HL-60/S4 treated with phorbol 12-myristate 13-acetate at 8.2 ng/mL for 4 days and 3 days (cell line): Measurements from ENCODE around the gene PRKD1.
"Not testable (repeated sequence)": the region's sequence is repeated elsewhere in the genome, so short reads cannot be mapped to it uniquely, and the experiment has no call there.

Source experiments
- in situ Hi-C: fragments of 300-500 bp; cut with MboI; formaldehyde crosslinking; loops from 2 replicates; pipeline ENCODE4 v1.15.0; 2022; ENCODE audit warnings: low sequenced_read_pairs

PRKD1 gene

DNA sequence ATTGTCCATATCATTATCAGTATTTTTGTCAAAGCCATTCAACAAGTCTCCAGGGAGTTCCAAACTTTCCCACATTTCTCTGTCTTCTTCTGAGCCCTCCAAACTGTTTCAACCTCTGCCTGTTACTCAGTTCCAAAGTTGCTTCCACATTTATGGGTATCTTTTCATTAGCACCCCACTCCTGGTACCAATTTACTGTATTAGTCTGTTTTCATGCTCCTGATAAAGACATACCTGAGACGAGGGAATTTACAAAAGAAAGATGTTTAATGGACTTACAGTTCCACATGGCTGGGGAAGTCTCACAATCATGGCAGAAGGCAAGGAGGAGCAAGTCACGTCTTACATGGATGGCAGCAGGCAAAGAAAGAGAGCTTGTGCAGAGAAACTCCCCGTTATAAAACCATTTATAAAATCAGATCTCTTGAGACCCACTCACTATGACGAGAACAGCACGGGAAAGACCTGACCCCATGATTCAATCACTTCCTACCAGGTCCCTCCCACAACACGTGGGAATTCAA is 87.2 kb downstream of the PRKD1 start:
- in situ Hi-C loops, result not testable (repeated sequence)

DNA sequence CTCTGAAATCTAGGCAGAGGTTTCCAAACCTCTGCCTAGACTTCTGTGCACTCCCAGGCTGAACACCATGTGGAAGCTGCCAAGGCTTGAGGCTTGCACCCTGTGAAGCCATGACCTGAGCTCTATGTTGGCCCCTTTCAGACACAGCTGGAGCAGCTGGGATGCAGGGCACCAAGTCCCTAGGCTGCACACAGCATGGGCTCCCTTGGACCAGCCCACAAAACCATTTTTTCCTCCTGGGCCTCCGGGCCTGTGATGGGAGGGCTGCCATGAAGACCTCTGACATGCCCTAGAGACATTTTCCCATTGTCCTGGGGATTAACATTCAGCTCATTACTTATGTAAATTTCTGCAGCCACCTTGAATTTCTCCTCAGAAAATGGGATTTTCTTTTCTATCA is 88.0 kb downstream of the PRKD1 start:
- in situ Hi-C loops, result not testable (repeated sequence)

DNA sequence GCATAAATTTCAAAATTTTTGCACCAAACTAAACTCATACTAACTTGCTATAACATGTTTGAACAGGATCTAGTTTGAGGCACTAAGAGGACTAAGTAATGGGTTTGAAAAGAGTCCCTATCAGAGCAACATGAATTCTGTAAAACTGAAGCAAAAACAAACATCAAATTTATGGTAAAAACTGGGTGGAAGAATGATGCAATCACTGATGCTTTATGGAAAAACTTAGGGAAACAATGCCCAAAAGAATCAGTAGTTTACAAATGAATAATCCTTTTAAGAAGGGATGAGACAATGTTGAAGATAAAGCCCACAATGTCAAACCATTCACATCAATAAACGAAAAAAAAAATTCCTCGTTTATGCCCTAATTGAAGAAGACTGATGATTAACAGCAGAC is 88.9 kb downstream of the PRKD1 start:
- in situ Hi-C loops, result no loop called here

DNA sequence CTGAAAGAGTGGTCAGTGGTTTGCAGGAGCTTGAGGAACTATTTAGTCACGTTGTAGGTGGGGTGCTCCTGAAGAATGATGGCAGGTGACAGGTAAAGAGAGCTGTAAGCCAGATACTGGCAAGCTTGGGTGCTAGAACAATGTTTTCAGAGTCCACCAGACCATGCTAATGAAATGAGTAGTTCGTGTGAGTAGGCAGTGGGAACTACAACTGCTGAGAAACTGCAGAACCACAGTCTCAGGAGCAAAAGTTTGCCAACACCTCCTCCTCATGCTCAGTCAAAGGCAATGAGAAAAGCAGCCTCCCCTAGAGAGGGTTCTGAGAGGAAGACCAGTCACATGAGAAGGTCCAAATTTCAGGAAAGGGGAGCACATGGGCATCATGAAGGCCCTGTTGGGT is 91.3 kb downstream of the PRKD1 start:
- in situ Hi-C loops, result no loop called here

DNA sequence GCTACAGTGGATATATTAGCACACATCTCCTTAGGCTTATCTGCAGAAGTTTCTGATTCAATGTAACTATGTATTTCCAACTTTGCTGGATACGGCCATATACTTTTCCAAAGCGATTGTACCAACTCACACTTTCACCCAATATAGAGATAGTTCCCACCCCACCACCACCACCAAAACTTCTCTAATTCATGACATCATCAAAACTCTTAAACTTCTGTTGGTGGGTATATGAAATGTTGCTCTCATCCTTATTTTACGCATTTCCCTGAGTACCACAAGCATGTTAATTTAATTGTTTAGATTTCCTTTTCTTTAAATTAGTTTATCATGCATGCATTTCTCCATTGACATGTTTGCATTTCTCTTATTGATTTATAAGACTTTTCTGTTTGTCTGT is 95.6 kb downstream of the PRKD1 start:
- in situ Hi-C loops, result no loop called here

DNA sequence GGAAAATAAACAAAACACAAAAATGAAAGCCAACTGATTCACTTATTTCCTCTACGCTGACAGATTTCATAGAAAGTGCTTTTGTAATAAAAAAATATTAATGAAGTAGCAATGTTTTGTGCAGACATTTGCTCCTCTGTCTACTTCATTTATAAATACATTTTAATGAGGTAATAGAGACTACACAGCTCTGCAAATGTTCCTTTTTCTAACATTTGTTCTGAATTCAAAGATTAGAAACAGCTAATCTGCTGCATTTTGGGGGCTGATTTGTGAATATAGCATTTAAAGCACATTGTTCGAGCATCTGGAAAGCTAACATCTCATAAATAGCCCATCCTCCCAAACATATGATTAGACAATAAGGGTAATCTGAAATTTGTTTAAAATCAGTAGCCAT is 97.8 kb downstream of the PRKD1 start:
- in situ Hi-C loops, result no loop called here

DNA sequence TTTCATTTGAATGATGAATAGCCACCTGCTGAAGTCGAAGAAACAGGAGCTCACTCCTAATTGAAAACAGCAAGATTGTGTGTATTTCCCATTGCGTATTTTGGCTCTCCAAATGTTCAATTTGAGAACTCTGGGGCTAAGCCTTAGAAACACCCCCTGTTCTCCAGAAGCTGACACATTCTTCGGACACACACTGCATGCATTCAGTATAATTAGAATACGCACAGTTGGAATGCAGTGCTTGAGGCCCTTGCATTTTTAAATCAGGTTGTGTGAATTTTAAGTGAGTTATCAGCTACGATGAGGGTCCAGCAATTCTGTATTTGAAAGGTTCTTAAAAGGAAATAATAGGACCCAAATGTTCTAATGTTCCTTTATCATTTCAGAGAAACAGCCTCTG is 103.8 kb downstream of the PRKD1 start:
- in situ Hi-C loops, result no loop called here

DNA sequence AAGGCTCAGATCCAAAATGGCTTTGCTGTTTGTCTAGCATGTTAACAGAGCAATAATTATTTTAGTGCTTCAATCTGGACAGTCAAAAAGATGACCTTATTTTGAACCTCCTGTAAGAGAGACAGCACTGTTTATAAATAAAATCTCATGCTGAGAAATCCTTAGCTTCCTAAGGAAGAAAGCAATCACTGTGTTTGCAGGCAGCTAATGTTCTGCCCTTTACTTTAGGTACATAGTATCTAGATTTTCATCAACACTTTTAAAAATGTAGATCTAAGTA is 105.3 kb downstream of the PRKD1 start:
- in situ Hi-C loops, result no loop called here

DNA sequence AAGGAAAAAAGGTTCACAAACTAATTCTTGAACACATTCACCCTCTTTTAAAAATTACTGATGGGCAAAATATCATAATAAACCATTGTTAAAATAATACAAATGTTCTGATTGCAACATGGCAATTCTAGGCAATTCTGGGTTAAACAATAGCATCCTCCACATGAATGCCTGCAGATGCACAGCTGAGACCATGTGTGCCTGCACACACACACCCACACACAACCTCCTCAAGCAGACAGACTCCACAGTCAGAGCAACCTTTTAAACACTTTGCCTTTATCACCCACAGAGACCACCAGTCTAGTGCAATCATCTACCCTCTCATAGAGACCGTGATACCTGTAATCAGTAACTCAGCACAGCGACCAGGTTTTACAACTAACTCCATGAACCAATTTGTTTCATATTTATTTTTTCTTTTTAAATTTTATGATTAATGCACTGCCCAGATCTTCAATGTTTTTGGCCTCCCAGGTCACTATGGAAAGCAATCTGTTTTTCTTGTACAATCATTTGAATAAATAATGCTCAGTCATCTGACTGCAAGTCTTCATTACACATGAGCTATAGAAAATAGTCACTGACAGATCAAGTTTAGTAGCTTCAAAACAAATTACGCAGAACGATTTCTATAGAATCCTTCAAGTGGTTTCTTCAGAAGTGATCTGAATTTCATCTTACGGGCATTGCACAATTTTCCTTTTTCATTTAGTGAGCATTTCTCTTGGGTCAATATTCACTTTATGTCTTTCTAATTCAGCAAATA is 105.8 kb downstream of the PRKD1 start:
- in situ Hi-C loops, result no loop called here

DNA sequence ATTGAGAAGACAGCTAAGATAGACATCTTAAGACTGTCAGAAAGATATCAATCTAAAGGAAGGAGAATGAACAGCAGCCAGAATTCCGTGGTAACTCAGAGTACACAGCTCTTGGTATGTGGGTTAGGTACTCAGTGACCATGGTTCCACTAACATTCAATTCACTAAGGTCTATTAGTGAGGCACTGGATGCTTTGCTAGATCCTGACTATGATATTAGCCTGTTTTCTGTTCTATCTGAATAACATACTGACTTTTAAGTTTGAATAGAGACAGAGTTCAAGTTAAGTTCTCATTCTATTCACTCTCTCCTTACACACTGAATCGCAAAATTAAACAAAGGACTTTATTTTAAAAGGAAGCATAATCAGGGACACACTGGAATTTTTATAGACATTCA is 106.4 kb downstream of the PRKD1 start:
- in situ Hi-C loops, result no loop called here

DNA sequence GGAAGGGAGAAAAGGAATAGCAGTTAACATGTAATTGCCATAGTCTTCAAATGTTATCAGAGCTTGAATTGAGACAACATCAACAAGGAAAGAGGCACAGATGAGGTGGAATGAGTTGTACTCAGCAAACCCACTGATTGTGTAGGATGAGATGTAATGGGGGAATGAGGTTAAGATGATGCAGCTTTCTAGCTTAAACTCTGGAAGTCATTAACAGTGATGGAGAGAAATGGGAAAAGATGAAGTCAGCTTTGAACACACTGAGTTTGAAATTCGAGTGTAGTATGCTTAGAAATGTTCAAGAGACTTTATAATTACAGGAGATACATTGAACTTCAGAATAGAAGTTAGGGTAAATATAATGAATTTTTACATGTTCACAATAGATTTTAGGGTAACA is 106.9 kb downstream of the PRKD1 start:
- in situ Hi-C loops, result no loop called here

DNA sequence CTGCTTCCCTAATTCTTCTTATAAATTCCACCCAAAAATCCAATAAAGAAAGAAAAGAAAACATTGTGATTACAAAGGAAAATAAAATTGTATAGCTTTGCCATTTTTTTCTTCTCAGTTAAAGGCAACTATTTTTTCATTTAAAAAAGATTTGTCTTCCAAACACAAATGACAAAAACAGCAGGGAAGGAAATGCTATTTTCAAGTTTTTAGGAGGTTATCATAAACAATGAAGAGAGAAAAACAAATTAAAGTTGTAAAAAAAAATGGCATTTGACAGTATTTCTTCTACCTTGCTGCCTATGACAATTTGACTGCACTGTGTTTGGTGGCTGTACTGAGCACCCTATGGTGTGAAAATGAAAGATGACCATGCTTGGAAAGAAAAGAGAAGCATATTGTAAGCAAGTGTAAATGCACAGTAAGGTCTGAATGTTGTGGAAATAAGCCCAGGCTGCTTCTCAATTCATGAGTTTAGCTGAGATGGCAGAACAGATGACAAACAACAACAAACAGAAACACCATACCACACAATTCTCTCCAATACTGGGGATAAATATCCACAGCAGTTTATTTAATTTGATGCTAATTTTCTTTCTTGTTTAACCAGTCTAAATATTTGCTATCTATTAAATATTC is 109.8 kb downstream of the PRKD1 start:
- in situ Hi-C loops, result no loop called here

DNA sequence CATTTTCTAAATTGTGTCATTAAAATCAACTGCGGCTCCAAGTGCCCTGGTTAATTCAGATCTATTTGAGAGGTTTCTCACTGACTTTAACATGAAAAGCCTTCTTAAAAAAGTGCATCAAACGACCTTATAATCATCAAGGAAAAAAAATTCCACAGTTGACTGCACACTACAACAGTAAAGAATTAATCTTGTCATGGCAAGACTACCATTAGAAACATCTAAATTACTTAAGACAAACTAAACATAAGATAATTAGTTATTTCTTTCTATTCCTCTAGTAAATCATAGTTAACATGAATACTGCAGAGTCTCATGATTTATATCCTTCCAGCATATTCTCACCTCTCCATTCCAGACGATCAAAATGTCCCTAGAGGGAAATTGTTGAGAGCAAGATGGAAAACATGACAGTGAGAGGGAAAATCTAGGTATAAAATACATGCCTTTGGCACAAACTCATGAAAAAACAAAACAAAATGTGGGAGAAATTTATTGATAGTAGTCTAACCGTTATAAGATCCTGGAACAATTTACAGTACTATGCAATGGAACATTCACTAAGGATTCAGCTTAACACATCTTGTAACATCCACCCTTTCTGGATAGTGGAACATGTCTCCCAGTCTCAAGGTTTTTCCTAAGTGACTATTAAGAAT is 112.5 kb downstream of the PRKD1 start:
- in situ Hi-C loops, result no loop called here

DNA sequence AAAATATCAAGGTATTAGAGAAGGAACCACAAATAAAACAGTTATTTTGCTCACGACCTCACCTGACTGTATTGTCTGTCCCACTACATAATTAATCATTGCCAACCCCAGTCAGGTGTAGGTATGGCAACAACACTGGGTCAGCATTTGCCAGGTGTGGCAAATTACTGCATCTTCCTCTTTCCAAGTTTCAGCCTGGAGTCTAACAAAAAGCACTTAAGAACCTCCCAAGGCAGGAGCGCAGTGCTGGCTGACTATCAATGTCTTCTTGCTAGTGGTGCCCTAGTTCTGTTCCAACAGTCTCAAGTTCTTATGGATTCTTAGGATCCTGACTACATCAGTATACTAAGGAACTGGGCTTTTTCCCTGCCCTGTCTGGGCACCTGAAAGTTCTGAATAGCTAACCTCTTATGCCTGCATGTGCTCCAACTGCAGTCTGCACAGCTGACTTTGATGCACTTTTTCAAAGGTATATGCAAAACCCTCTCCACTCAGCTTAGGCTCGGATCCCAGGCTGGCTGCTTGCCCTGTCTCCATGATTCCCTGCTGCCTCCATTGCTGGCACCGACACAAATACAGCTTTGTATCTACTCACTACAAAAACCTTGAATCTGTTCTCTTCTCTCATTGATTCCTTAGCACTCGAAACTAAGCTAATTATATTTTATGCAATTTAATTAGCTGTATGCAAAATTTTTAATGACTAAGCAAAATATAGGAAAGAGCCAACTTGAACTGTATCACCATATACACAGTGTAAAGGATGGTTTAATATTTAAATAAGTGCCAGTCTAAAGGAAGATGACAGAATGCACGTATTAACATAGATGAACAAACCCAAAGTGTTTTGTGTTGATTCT is 113.3 kb downstream of the PRKD1 start:
- in situ Hi-C loops, result no loop called here

DNA sequence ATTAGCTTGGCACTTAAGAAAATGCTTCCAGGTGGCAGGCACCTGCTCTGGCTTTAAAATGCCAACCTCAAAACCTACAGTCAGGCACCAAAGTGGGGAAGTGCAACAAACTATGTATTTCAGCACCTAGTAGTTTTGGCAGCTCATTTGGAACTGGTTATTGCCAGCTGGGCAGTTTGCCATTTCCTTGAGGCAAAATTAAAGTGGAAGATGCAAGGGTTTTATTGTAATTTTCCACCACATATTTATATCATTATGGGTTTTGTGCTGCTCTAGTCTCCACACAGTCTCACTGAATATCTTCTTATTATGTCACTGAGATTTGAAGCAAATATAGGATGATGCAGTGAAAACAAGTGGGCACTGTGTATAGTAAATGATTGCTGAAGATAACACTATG is 117.0 kb downstream of the PRKD1 start:
- in situ Hi-C loops, result no loop called here

DNA sequence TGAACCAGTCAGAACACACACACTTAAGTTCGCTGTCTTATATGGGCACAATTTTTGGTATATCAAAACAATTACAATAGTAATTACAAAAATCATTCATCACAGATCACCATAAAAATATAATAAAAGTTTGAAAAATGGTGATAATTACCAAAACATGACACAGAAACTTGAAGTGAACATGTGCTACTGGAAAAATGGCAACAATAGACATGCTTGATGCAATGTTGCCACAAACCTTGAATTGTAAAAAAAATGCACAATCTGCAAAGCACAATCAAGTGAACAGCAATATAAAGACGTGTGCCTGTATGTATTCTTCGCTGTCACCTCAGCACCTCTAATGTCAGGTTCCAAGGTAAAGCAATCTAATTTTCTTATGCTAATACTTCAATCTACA is 117.6 kb downstream of the PRKD1 start:
- in situ Hi-C loops, result no loop called here

DNA sequence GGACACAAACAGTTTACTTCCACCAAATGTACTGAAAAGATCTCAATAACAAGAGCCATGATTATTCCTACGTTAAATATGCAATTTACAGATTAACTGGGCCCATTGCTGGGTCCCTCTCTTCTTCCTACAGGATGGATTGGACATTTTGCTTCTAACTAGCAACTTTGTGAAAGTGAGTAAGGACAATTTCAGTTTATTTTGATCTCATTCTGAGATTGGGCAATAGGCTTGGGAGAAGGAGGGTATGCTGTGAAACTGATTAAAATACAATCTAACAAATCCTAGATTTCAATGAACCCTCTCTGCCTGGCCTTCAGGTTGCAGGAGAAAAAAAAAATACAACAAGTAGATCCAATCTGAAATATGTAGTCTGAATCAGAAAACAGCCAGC is 121.5 kb downstream of the PRKD1 start:
- in situ Hi-C loops, result no loop called here

DNA sequence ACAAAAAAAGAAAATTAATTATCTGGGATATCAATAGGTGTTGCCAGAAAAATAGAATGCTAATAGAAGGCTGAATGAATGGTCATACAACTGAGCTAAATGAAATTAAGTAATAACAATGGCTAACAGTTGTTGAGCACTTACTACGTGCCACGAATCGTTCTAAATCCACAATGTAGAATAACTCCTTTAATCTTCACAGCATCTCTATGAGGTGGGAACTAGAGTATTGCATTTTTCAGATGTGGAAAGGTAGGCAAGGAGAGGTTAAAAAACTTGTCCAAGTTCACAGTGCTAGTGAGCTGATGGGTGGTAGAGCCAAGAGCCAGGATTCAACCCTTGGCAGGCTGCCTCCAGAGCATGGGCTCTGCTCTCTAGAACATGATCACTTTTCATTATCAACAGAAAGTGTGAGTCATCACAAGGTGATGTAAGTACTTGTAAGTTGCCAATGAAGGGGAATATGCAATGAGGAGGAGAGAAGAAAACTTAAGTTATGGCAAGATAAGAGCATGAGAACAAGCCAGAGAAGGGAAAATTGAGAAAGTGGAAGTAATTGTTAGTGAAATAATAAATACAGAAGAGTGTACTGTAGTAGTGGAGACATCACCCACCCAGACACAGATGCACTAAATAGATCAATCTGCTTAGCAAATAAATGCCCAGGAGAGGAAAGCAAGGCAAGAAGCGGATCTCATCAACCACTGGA is 122.1 kb downstream of the PRKD1 start:
- in situ Hi-C loops, result no loop called here

DNA sequence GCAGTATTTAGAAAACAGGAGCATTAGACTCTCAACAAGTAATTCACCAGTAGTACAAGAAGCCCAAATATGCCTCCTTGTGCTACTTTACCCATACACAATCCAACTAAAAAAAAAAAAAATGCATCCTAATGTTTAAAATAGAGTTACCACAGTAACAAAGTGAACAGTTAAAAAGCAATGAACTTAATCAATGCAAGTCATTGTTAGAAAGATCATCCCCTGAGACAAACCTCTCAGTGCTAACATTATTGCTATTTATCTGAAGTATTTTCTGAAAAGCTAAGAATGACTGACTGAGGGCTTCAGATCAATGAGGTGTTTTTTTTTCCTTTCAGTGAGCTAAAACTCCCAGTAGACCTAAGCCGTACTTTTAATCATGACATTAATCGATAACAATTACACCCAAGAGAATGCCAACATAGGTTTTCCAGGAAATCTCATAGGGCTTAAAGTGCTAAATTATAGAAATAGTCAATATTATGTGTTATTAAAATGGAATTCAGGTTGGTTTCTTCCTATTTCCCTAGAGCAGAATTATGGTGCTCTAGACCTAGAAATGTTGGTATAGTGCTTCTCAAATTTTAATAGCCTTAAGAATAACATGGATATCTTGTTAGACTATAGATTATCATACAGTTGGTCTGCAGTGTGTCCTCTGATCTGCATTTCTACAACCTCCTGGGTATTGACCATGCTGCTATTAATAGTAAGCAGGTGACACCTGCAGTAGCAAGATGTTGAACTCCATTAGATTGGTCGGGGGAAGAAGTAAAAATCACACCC is 123.0 kb downstream of the PRKD1 start:
- in situ Hi-C loops, result no loop called here

DNA sequence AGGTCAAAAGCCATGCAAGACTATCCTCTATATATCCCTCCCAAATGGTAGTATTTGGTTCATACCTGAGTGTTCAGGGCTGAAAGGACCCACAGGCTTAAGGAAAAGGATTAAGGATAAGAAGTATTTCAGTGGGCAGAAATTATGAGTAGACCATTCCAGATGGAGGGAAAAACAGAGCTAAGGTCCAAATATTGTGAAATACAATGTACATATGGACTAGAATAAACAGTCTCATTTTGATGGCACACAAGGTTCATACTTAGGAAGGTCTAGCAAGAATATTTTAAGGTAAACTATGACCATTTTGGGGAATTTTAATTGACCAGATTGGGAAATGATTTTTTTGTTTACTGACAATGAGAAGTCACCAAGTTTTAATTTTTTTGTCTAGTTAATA is 124.6 kb downstream of the PRKD1 start:
- in situ Hi-C loops, result no loop called here
